Psoas muscle (tissue), 8 donors: ENCODE results near the gene RNF215. TPM values are rescaled to one million over a fixed set of nuclear protein-coding genes. Genes with fewer than 3 reads are reported as not detected.
A peak's percentile ranks its signal among the peaks of the same experiment; 100 is the strongest.
"Not testable (repeated sequence)": the region's sequence is repeated elsewhere in the genome, so short reads cannot be mapped to it uniquely, and the experiment has no call there.

Experiments
- ATAC-seq, 4 donors: fragments of 200-7000 bp; cut with Tn5 transposase; one replicate each; pipeline ENCODE4 v1.9.1; 2020; ENCODE audit warnings: moderate library complexity in 3 of 4, mild to moderate bottlenecking in 2 of 4
- DNase-seq, 2 donors: peaks; one replicate each; pipeline ENCODE4 v3.0.0-alpha.2; 2020
- H3K27ac ChIP-seq: fragments of 200-600 bp; one replicate; pipeline ENCODE4 v1.8.0; 2022
- H3K27me3 ChIP-seq, 3 donors: fragments of 200-600 bp in 1 of 3; one replicate each; pipeline versions ENCODE4 v1.6.1 to v1.8.0; 2013 to 2022; ENCODE audit warnings: low read length in 2 of 3, mild to moderate bottlenecking in 2 of 3, moderate library complexity in 1 of 3; ENCODE audit not compliant: insufficient read depth in 3 of 3
- H3K36me3 ChIP-seq, 2 donors: fragments of 200-600 bp in 1 of 2; one replicate each; pipeline versions ENCODE4 v1.6.1 to v1.8.0; 2013 to 2022; ENCODE audit warnings: low read depth in 1 of 2, mild to moderate bottlenecking in 1 of 2, moderate library complexity in 1 of 2; ENCODE audit not compliant: insufficient read depth in 1 of 2
- H3K4me1 ChIP-seq: fragments of 200-600 bp; one replicate; pipeline ENCODE4 v1.8.0; 2022
- H3K4me3 ChIP-seq: fragments of 200-600 bp; one replicate; pipeline ENCODE4 v1.8.0; 2022; ENCODE audit warnings: mild to moderate bottlenecking
- H3K9me3 ChIP-seq: fragments of 200-600 bp; one replicate; pipeline ENCODE4 v1.8.0; 2022
- CTCF ChIP-seq: fragments of 200-600 bp; IDR thresholded peaks from one replicate; pipeline ENCODE4 v1.8.0; 2022; ENCODE audit warnings: antibody characterized with exemption
- WGBS, 3 donors: extraction: QIAGEN DNeasy Blood & Tissue Kit; methylation state at CpG; one replicate each; pipeline versions ENCODE4 v1.1.6 to v1.1.7; 2013; 5-methylcytosine and 5-hydroxymethylcytosine counted together
- intact Hi-C, 2 donors: fragments of 100-400 bp; cut with DNase I; formaldehyde crosslinking; loops; one replicate each; pipeline versions ENCODE4 v1.11.0 to v1.14.2; 2022
- polyA plus RNA-seq, 3 donors: library from polyadenylated mRNA; stranded (reverse); fragments of 200-250 nt; gene quantifications; one replicate each; pipeline ENCODE4 v1.2.3, GENCODE V29; 2013
- total RNA-seq, 4 donors: library from RNA; stranded (reverse); fragmentation: NEBNext Ultra II Directional in 2 of 4; extraction: Animal tissue kit (Norgen Biotek cat#: 25700) in 2 of 4; gene quantifications; one replicate each; pipeline versions ENCODE4 v1.2.1 to v1.2.4, GENCODE V29; 2021 to 2023
- donor health status: healthy with polysubstance abuse.
- donor health status: DM: no; HTN: no; CAD: no; lungs with moderate emphysema.
- donor health status: Bipolar disorder and iron deficiency.
- donor health status: healthy.
- donor health status: DM: yes; HTN: yes; CAD: no.
- donor health status: DM: no; HTN: no; CAD: no.
- donor health status: DM: no; HTN: no; CAD: no.
- donor health status: DM: yes; HTN: yes; CAD: no.

RNF215 gene
- total and polyA plus RNA-seq, 7 donors = 5.7 to 13.8 (median 8.8) TPM

- DNase-seq = no peak
- no peak overlapping the region for H3K4me3 ChIP-seq
Observed at GRCh38 chr22:30402028-30402765, 15.0 kb upstream of the RNF215 start.

GRCh38 chr22:30401024-30401423 lies 13.8 kb upstream of the RNF215 start:
- ATAC-seq, H3K27ac ChIP-seq, H3K4me3 ChIP-seq, H3K4me1 ChIP-seq, H3K9me3 ChIP-seq, intact Hi-C loops, H3K36me3 ChIP-seq, DNase-seq: not testable (repeated sequence)
- 94 to 99% (median 96%) methylated on average over 3 of the region's 3 CpGs for WGBS, 3 donors
- H3K27me3 ChIP-seq = peaks cover 0 to 26% (median 2%) of the 10 kb centered on the region in 3 donors

More at GRCh38 chr22:30402028-30402765, 15.0 kb upstream of the RNF215 start:
- intact Hi-C loops = no loop called here
- Histone ChIP-seq H3K36me3 (peaks cover 0 to 3% of the 10 kb centered on the region in 2 donors), H3K9me3 (no peaks in the 10 kb centered on the region), H3K27me3 (peaks cover 0 to 15% (median 2%) of the 10 kb centered on the region in 3 donors), H3K27ac (no peak overlapping the region), H3K4me1 (peaks cover 2% of the 10 kb centered on the region)
- 63 to 68% (median 65%) methylated on average over 5 of the region's 5 CpGs for WGBS, 3 donors
- TF ChIP-seq CTCF = no peak
- no peak for ATAC-seq

- DNase-seq = no peak
- H3K4me1 ChIP-seq = peaks cover 9% of the 10 kb centered on the region
- no peaks in the 10 kb centered on the region for H3K36me3 ChIP-seq
- no peak overlapping the region for H3K4me3 ChIP-seq
- ATAC-seq = no peak
- peaks cover 0 to 34% (median 2%) of the 10 kb centered on the region in 3 donors for H3K27me3 ChIP-seq
- H3K9me3 ChIP-seq = no peaks in the 10 kb centered on the region
- TF ChIP-seq CTCF = no peak
- intact Hi-C loops = no loop called here
- H3K27ac ChIP-seq = no peak overlapping the region
- 59 to 75% (median 67%) methylated on average over 1 of the region's 1 CpG for WGBS, 3 donors
Observed at GRCh38 chr22:30400159-30400558, 12.9 kb upstream of the RNF215 start.

- Histone ChIP-seq H3K27me3 (peaks cover 0 to 38% (median 2%) of the 10 kb centered on the region in 3 donors), H3K4me1 (peaks cover 9% of the 10 kb centered on the region), H3K9me3 (no peaks in the 10 kb centered on the region), H3K36me3 (no peaks in the 10 kb centered on the region), H3K4me3 (no peak overlapping the region), H3K27ac (no peak overlapping the region)
- no peak for DNase-seq
- ATAC-seq = no peak
- WGBS, 3 donors = 77 to 85% (median 82%) methylated on average over 5 of the region's 5 CpGs
- intact Hi-C loops = no loop called here
- TF ChIP-seq CTCF = no peak
Observed at GRCh38 chr22:30399718-30400117, 12.5 kb upstream of the RNF215 start.

GRCh38 chr22:30398685-30399680 lies 11.8 kb upstream of the RNF215 start:
- Histone ChIP-seq H3K27me3 (peaks cover 0 to 42% (median 2%) of the 10 kb centered on the region in 3 donors), H3K9me3 (no peaks in the 10 kb centered on the region), H3K27ac (no peak overlapping the region), H3K4me1 (peaks cover 9% of the 10 kb centered on the region), H3K4me3 (no peak overlapping the region), H3K36me3 (no peaks in the 10 kb centered on the region)
- DNase-seq (no peak), ATAC-seq (peak in 2 of 4 donors; percentile 13 to 17)
- no peak for TF ChIP-seq CTCF
- intact Hi-C loops = no loop called here
- WGBS, 3 donors = 45 to 60% (median 48%) methylated on average over 24 to 25 of the region's 25 CpGs
